Stimulated activated CD8-positive, alpha-beta memory T cell treated with anti-CD3 and anti-CD28 coated beads, Interleukin-2, amount 100 ng/mL, for 48 hours (primary cell): ENCODE data around the gene IGFL1.
"Not testable (repeated sequence)": the region's sequence is repeated elsewhere in the genome, so short reads cannot be mapped to it uniquely, and the experiment has no call there.

Experiments used
- DNase-seq, 2 donors: peaks; one replicate each; pipeline ENCODE4 v3.0.0-alpha.2; 2020; ENCODE audit warnings: low read depth in 2 of 2

Gene IGFL1

DNA sequence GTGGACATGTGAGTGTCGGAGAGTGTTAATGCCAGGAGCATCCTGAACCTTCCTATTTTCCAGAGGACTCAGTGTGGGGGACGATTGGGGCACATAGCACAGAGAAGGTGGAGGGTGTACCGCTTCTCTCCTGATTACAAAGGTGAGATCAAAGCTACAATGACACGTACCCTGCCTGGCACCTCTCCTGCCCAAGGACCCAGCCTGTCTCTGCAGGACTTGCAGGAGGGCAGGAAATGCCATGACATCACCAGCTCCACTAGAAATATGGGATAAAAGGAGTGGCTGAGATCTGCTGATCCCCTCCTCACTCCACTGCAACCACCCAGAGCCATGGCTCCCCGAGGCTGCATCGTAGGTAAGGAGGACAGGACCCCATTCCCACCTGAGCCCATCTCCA lies at the start of gene IGFL1:
Gene IGFL1 (plus strand): TSS at position 301 of the 400 bp plus-strand sequence. CDS start 33 bp downstream, at position 334.
- no peak for DNase-seq

DNA sequence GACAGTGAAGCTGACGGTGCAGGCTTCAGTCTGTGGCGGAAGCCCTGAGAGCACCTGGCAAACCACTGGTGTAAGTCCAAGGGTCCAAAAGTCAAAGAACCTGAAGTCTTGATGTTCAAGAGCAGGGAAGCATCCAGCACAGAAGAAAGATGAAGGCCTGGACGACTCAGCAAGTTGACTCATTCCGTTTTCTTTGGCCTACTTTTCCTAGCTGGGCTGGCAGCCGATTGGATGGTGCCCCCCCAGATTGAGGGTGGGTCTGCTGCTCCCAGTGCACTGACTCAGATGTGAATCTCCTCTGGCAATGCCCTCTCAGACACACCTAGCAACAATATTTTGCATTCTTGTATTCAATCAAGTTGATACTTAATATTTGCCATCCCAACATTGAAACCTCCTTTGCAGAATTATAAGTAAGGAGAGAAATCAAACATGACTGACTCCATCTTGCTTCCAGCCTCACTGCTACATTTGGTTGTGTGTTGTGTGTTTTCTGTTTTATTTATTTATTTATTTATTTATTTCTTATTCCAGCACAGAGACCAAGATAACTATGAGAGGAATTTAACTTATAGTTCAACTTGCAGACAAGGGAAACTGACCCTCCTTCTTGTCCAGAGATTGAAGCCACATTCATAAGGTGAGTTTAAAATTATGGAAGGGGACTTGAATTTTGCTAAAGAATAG lies 48.7 kb upstream of the IGFL1 start:
- no peak for DNase-seq

DNA sequence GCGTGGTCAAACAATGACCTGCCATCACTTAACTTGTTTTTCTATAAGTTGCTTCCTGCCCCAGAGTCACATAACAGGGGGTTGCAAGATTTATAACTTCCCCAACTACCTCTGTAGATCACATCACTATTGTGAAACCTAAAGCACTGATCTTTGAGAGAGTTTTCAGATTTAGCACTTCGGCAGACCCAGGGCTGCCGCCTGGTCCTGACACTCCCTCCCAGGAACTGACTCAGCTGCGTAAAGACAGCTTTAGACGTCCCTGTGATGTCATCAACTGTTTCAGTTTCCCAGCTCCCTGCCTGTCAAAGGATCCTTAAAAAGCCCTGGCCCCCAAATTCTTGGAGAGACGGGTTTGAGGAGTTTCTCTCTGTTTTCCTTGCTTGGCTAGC lies 48.2 kb upstream of the IGFL1 start:
- DNase-seq = peak in 1 of 2 donors; percentile 6

DNA sequence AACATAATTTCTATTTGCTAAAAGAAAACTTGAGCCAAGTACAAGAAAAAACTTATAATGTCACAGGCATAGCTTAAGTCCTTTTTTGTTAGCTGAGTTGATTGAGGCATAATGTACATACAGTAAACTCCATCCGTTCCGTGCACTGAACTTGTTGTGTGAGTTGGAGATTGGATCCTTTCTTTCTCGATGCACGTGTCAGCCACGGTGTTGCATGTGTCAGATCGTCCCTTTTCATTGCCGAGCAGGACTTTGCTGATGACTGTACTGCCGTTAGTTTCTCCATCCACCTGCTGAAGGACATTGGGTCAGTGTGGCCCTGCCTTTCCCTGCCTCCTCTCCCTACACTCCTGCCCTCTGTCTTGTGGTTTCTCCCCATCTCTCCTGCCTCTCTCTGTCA lies 47.1 kb upstream of the IGFL1 start:
- DNase-seq = no peak

DNA sequence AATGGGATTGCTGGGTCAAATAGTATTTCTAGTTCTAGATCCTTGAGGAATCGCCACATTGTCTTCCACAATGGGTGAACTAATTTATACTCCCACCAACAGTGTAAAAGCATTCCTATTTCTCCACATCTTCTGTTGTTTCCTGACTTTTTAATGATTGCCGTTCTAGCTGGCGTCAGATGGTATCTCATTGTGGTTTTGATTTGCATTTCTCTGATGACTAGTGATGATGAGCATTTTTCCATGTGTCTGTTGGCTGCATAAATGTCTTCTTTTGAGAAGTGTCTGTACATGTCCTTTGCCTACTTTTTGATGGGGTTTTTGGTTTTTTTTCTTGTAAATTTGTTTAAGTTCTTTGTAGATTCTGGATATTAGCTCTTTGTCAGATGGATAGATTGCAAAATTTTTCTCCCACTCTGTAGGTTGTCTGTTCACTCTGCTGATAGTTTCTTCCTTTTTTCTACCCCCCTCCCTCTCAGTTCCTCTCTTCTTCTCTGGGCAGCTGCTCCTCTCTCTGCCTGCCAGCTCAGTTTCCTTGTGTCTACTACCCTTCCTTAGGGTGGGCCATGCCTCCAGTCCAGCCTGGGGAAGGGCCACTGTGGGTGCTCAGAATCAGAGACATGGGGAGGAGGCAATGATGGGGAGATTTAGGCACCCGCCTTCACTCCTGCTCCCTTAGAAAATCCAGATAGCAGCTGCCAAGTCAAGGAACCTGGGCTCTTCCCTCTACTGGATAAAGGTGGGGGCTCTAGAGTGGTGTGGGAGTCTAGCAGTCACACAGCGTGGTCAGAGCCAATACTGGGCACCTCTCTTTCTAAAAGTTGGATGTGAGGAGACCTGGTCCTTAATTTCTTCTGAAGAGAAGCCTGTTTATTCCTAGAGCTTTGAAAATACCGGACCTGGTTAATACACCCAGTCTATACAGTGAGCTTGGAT lies 44.5 kb upstream of the IGFL1 start:
- DNase-seq = not testable (repeated sequence)

DNA sequence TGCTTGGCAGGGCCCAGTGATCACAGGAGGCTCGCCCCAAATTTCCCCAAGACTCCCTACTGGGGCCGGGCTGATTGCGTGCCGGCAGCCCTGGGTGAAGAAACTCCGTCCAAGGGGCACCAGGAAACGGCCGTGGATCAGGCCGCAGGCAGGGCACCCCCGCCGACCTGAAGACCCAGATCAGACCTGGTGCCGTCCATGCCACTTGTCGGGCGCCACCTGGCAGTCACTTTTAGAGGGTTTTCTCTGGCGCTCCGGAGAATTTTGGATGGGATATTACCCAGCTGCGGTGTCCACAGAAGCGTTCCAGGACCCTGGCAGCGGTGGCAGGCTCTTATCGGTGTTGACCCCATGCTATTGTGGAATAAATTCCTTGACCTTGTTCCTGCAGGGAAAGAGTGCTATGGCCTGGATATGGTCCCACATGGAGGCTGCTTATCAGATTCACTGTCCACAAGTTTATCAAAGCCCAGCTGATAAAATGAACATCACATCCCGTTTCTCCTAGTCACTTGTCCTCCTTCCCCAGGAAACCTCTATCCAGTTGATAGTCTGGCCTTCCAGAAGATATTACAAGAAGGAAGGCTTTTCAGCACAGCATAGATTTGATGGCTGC lies 43.3 kb upstream of the IGFL1 start:
- DNase-seq = no peak

DNA sequence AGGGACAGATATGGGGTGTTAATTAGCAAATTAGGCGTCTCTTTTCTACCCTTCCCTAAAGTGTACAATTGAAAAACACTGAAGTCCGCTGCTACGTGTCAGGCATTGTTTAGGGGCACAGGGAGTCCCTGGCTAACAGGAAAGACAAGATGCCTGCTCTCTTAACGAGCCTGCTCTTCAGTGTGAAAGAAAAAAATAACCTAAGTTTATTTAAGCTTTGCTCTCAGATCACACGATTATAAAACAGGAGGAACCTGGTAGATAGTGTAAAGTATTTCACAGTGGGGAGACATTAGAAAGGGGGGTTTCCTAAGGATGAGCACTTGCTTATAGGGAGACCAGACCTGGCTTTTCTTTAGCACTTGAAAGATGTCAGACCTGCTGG lies 42.8 kb upstream of the IGFL1 start:
- no peak for DNase-seq

DNA sequence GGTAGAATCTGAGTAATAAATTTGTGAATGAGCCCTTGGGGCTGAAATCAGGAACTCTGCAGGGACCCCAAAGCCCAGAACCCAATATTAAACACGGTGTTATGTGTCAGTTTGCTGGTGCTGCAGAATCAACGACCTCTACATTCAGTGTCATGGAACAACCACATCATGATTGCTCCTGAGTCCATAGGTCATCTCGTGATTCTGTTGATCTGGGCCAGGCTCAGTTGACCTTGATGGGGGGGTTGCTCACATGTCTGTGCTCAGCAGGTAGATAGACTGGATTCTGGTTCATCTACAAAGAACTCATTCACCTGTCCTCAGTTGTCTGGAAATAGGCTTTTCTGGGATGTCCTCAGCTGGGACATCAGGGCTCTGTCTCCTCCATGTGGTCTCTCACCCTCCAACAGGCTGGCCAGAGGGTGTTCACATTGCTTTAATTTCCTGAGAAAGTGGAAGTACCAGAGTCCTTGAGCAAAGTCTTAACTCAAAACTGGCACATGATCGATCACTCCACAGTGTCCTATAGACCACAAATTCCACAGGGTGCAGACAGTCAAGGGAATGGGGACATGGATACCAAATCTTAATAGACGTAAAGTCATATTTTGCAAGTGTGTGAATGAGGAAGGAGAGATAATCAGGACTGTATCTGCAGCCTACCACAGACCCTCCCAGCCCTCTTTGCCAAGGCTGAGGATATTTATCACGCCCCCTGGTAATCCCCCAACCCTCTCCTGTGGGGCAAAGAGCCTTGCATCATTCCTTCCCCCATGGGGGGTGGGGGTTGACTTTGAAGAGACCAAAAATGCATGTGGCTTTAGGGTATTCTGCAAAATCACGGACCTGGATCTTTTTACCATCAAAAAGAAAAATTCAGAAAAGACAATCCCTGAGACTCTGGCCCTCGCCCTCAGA lies 39.3 kb upstream of the IGFL1 start:
- DNase-seq = no peak

DNA sequence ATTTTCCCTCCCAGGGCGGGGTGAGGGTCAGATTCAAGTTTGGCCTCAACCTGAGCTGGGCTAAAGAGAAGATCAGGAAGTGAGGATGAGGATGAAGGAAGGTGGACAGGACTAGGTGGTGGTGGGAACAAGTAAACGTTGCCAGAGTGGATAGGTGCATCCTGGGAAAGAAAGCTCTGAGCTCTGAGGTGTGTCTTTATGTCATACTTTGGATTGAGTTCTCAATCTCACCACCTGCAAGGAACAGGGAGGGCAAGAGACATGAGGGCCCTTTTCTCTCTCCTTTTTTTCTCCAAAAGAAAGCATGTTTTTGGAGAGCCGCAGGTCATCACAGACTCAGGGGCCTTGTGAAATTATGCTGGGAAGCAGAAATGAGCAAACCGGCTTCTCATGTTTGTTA lies 38.2 kb upstream of the IGFL1 start:
- DNase-seq = no peak

DNA sequence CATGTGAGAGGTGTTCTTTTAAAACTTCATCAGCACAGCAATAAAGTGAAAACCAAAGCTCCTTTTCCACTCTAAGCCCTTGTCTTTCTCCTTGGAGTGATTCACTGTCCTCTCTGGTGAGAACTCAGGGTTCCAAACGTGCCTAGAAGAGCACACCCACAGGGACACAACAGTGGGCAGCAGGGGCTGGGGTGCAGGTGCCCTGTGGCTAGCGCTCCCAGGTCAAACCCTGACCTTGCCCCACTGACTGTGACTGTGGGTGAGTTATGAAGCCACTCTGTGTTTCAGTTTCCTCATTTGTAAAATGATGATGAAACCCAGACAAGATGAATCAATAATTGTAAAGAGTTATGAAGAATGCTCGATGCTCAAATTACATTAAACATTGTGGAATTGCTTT lies 37.6 kb upstream of the IGFL1 start:
- DNase-seq = no peak

DNA sequence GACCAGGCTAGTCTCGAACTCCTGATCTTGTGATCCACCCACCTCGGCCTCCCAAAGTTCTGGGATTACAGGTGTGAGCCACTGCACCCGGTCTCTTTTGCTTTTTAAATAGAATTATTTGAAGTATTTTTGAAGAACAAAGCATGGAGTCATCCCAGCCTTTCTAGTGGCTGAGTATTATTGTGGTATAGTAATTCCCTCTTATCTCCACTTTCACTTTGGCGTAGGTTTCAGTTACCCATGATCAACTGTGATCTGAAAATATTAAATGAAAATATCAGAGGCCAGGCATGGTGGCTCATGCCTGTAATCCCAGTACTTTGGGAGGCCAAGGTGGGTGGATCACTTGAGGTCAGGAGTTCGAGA lies 36.9 kb upstream of the IGFL1 start:
- DNase-seq = not testable (repeated sequence)

DNA sequence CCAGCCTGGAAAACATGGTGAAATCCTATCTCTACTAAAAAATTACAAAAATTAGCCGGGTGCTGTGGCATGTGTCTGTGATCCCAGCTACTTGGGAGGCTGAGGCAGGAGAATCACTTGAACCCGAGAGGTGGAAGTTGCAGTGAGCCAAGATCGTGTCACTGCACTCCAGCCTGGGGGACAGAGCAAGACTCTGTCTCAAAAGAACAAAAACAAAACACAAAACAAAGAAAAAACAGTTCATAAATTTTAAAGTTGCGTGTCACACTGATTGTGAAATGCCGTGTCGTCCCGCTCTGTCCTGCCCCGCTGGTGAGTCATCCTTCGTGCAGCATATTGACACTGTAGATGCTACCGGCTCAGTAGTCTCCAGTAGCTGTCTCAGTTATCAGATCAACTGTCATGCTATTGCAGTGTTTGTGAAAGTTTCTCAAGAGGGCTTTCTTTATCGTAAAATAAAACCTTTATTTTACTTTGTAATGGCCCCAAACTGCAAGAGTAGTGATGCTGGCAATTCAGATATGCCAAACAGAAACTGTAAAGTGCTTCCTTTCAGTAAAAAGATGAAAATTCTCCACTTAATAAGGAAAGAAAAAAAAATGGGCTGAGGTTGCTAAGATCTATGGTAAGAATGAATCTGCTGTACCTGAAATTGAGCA lies 36.4 kb upstream of the IGFL1 start:
- DNase-seq = peak in 1 of 2 donors; percentile 6

DNA sequence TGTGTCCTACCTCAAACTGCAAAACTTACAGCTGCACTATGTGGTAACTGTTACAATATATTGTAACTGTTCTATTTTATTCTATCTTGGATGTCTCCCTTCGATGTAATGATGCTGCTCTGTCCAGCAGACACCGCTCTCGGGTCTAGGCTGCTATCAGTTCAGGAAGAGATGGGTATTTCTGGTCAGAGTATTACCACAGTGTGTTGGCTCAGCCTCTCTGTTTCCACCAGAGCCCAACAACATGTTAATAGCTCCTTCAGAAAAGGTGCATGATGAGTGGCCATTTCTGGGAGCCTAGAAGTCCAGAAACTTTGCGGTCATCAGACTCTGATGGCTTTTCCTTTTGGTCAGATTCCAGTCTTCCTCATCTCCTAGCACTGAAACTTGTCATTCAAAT lies 35.9 kb upstream of the IGFL1 start:
- DNase-seq = no peak

DNA sequence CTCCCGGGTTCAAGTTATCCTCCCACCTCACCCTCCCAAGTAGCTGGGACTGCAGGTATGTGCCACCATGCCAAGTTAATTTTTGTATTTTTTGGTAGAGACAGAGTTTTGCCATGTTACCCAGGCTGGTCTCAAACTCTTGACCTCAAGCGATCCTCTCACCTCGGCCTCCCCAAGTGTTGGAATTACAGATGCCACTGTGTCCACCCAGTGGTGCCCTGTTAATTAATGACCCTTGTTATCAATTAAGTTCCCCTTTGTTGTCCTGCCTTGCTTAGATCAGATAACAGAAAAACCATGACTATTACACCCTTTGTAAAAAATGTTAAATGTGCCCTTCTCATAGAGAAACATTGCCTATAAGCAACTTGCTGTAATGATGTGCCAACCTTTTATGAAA lies 34.4 kb upstream of the IGFL1 start:
- no peak for DNase-seq

DNA sequence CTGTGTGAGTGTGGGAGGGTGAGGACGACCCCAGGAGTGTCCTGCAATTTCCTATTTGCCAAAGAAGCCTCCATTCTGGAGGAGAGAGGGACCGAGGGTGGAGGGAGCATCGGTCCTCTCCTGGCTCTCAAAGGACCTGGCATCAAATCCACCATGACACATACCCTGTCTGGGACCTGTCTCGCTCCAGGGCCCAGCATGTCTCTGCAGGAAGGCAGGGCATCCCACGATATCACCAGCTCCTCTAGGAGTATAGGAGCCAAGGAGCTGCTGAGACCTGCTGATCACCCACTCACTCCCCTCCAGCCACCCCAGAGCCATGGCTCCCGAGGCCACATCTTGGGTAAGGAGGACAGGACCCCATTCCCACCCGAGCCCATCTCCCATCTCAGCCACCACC lies 33.6 kb upstream of the IGFL1 start:
- not testable (repeated sequence) for DNase-seq

DNA sequence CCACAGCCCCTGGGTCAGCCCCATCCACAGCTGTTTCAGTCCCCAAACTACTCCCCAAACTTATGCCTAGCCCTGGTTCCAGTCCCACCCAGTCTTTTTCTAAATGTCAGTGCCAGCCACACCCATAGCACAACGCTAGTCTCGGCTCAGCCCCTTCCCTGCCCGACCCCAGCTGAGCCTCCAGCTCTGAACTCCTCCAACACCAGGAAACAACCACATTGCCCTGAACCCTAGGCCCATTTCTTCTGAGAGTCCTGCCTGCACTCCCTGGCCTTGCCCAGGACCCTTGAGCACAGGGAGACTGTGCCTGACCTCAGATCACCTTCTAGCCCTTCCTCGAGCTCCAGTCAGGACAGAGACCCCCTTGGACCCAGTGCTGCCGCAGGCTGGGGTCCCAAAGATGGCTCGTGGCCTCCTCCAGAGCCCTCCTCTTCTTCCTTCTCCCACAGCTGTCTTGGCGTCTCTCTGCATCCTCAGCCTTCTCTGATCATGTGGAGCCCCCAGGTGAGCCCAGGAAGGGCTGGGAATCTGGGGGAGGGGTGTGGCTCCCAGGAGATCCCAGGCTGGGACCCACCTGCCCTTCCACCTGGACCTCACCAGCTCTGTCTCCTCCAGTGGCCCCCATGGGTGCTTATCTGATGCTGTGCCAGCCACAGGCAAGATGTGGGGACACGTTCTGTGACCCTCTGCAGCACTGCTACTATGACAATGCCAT lies 33.0 kb upstream of the IGFL1 start:
- no peak for DNase-seq

DNA sequence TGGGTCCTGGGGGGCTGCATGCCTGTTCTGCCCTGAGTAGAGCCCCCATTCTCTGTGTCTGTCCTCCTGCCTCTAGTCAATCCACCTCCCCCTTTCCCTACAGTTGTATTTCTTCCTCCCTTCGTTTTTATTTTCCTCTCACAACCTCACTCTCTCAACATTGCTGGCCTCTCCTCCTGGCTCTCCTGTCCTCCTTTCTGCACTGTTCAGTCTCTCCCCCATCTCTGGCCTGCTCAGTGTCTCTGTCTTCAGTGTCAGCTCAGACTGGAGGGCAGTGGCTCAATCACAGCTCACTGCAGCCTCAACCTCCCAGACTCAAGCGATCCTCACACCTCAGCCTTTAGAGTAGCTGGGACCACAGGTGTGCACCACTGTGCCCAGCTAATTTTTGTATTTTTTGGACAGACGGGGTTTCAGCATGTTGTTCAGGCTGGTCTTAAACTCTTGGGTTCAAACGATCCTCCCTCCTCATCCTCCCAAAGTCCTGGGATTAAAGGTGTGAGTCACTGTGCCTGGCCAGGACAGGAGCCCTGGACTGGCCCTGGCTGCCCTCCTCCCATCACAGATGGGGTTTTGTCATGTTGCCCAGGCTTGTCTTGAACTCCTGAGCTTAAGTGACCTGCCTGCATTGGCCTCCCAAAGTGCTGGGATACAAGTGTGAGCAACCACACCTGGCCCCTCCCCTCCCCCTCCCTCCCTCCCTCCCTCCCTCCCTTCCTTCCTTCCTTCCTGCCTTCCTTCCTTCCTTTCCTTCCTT lies 32.0 kb upstream of the IGFL1 start:
- no peak for DNase-seq

DNA sequence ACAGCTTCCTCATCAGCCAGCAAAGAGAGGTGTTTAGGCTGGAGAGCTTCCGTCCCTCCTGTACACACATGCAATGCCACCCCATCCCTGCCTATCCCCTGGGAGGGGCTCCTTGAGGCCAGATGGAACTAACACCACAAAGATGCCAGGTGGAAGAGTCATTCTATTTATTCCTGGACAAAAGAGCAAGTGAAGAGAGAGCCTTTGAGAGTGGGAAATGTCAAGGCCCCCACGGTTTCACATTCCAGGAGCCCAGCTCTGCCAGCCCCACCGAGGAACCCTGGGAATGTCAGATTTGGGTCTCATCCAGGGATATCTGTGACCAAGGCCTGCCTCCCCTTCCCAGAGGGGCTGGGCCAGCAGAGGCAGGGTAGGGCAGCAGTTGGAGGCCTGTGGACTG lies 30.8 kb upstream of the IGFL1 start:
- DNase-seq = no peak

DNA sequence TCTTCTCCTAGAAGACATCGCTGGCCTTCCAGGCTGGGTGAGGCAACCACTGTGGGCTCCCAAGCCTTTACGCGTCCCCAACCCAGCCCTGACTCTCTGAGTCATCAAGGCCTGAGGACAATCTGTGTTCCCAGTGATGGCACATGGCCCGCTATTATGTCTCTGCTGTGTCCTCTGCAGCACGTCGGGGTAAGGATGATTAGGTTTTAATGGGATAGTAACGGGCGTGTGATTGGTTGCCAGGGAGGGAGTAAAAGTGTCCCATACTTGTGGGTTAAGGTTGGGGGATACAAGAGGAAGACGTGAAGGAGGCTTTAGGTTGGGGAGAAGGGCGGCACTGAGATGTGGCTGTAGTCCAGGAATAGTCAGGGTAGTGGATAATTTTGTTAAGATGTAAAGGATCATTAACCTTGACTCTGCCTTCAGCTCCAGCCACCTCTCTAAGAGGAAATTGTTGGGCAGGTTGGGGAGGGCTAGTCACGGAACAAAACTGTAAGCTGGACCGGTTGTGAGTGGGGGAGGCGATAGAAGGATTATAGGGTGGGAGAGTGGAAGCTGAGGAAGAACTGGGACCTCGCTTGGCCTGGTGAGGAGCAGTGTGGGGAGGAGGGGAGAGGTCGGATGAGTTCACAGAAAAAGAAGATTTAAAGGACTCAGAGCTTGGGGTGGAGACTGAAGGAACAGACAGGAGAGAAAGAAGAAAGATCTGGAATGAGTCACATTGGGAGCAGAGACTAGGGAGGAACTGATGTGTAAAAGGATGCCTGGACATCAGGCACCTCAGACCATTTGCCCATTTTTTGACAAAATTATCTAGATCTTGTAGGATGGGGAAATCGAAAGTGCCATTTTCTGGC lies 27.9 kb upstream of the IGFL1 start:
- no peak for DNase-seq
